GM19324 (cell line): Measurements from ENCODE around the gene BTK.

Experiments
- ATAC-seq: cut with Tn5 transposase; IDR thresholded peaks from one replicate; pipeline ENCODE4 v1.9.1; 2021; ENCODE audit warnings: mild to moderate bottlenecking, moderate library complexity; ENCODE audit not compliant: unreplicated experiment, low FRiP score

BTK gene

GRCh38 chrX:101385795-101386541 lies at the start of gene BTK:
Gene BTK (minus strand): TSS chrX:101386191. CDS start chrX:101375284, 10,907 bp downstream.
- ATAC-seq, result peak; percentile 66

GRCh38 chrX:101430457-101431078 lies 44.6 kb upstream of the BTK start:
- no peak for ATAC-seq

GRCh38 chrX:101429934-101430333 lies 43.9 kb upstream of the BTK start:
- ATAC-seq, result no peak

- no peak for ATAC-seq
Observed at GRCh38 chrX:101427954-101428353, 42.0 kb upstream of the BTK start.

- ATAC-seq, result no peak
Observed at GRCh38 chrX:101419489-101419888, 33.5 kb upstream of the BTK start.

- no peak for ATAC-seq
Observed at GRCh38 chrX:101417981-101418841, 32.2 kb upstream of the BTK start.

GRCh38 chrX:101417190-101417589 lies 31.2 kb upstream of the BTK start:
- no peak for ATAC-seq

GRCh38 chrX:101416691-101417090 lies 30.7 kb upstream of the BTK start:
- ATAC-seq, result no peak

GRCh38 chrX:101415180-101416145 lies 29.5 kb upstream of the BTK start:
- ATAC-seq, result peak; percentile 65

GRCh38 chrX:101411984-101412383 lies 26.0 kb upstream of the BTK start:
- no peak for ATAC-seq

- ATAC-seq, result no peak
Observed at GRCh38 chrX:101410461-101410860, 24.5 kb upstream of the BTK start.

- no peak for ATAC-seq
Observed at GRCh38 chrX:101409043-101409442, 23.1 kb upstream of the BTK start.

GRCh38 chrX:101408532-101408841 lies 22.5 kb upstream of the BTK start:
- peak; percentile 27 for ATAC-seq

- ATAC-seq, result peak; percentile 97
Observed at GRCh38 chrX:101407748-101408531, 21.9 kb upstream of the BTK start, which contains the start of the genes GLA and HNRNPH2. Gene GLA (minus strand): TSS chrX:101407925. CDS start chrX:101407903, 22 bp downstream. Gene HNRNPH2 (plus strand): TSS chrX:101408222. CDS start chrX:101411989, 3,767 bp downstream.

- peak; percentile 0 for ATAC-seq
Observed at GRCh38 chrX:101407167-101407747, 21.3 kb upstream of the BTK start.

GRCh38 chrX:101399825-101400224 lies 13.8 kb upstream of the BTK start:
- no peak for ATAC-seq

- no peak for ATAC-seq
Observed at GRCh38 chrX:101398694-101399093, 12.7 kb upstream of the BTK start.

GRCh38 chrX:101397779-101398178 lies 11.8 kb upstream of the BTK start:
- no peak for ATAC-seq

GRCh38 chrX:101395789-101396188 lies 9.8 kb upstream of the BTK start:
- ATAC-seq, result no peak
